ENCODE data around the gene NUDT19.

NUDT19 gene

GRCh38 chr19:32661318-32661717, 30.3 kb upstream of the NUDT19 start:
- H3K4me3 ChIP-seq (ENCODE audit: low read depth, low read length): no peak overlapping the region
- TF ChIP-seq POLR2A (IDR thresholded peaks at IDR 0.05; ENCODE audit: extremely low read depth, insufficient read length) (no peak), MYC (IDR thresholded peaks at IDR 0.05; ENCODE audit: low read depth, low read length) (no peak), MAX (IDR thresholded peaks at IDR 0.05; ENCODE audit: low read depth, low read length) (no peak)
- TF ChIP-seq, protein P1, sequence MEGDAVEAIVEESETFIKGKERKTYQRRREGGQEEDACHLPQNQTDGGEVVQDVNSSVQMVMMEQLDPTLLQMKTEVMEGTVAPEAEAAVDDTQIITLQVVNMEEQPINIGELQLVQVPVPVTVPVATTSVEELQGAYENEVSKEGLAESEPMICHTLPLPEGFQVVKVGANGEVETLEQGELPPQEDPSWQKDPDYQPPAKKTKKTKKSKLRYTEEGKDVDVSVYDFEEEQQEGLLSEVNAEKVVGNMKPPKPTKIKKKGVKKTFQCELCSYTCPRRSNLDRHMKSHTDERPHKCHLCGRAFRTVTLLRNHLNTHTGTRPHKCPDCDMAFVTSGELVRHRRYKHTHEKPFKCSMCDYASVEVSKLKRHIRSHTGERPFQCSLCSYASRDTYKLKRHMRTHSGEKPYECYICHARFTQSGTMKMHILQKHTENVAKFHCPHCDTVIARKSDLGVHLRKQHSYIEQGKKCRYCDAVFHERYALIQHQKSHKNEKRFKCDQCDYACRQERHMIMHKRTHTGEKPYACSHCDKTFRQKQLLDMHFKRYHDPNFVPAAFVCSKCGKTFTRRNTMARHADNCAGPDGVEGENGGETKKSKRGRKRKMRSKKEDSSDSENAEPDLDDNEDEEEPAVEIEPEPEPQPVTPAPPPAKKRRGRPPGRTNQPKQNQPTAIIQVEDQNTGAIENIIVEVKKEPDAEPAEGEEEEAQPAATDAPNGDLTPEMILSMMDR (IDR thresholded peaks at IDR 0.05; ENCODE audit: low read depth, low read length): no peak
- no peak for DNase-seq (ENCODE audit: low read depth)

DNA sequence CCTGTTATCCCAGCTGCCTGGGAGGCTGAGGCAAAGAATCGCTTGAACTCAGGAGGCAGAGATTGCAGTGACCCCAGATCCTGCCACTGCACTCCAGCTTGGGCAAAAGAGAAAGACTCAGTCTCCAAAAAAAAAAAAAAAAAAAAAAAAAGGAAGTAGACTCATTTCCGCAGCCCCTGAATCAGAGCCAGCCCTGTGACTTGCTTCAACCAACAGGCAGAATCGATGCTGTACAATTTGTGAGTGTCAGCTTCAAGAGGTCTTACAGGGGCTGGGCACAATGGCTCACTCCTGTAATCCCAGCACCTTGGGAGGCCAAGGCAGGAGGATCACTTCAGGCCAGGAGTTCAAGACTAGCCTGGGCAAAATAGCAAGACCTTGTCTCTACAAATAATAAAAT, 29.4 kb upstream of the NUDT19 start:
- DNase-seq (ENCODE audit: low read depth): peak; percentile 62
- TF ChIP-seq MAX (IDR thresholded peaks at IDR 0.05; ENCODE audit: low read depth, low read length): no peak

DNA sequence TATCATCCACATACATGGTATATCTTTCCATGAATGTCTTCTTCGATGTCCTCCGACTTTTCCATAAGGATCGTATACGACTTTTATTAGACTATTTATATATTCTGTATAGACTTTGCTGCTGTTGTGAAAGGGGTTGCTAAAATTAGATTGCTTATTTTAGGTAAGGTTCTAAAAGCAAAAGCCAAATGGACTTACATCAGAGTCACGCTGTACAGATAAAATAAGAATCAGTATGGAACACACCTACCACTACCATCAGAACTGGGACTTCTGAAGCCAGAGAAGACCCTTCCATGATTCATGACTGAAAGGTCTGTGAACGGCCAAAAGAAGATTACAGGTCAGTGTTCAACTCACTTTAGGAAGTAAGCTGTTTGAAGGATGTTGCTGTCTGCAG, 25.5 kb upstream of the NUDT19 start:
- DNase-seq (ENCODE audit: low read depth): no peak
- TF ChIP-seq MYC (IDR thresholded peaks at IDR 0.05; ENCODE audit: low read depth, low read length) (no peak), POLR2A (IDR thresholded peaks at IDR 0.05; ENCODE audit: extremely low read depth, insufficient read length) (no peak), MAX (IDR thresholded peaks at IDR 0.05; ENCODE audit: low read depth, low read length) (no peak)
- TF ChIP-seq, protein P1 (IDR thresholded peaks at IDR 0.05; ENCODE audit: low read depth, low read length): no peak
- no peak overlapping the region for H3K4me3 ChIP-seq (ENCODE audit: low read depth, low read length)

More for the DNA sequence above, 29.4 kb upstream of the NUDT19 start:
- no peak overlapping the region for H3K4me3 ChIP-seq (ENCODE audit: low read depth, low read length)

- no peak overlapping the region for H3K4me3 ChIP-seq (ENCODE audit: low read depth, low read length)
- no peak for DNase-seq (ENCODE audit: low read depth)
- TF ChIP-seq POLR2A (IDR thresholded peaks at IDR 0.05; ENCODE audit: extremely low read depth, insufficient read length): no peak
- TF ChIP-seq, protein P1 (IDR thresholded peaks at IDR 0.05; ENCODE audit: low read depth, low read length): no peak
- TF ChIP-seq MYC (IDR thresholded peaks at IDR 0.05; ENCODE audit: low read depth, low read length): no peak
- no peak for TF ChIP-seq MAX (IDR thresholded peaks at IDR 0.05; ENCODE audit: low read depth, low read length)
Observed at GRCh38 chr19:32669310-32669709, 22.3 kb upstream of the NUDT19 start.

DNA sequence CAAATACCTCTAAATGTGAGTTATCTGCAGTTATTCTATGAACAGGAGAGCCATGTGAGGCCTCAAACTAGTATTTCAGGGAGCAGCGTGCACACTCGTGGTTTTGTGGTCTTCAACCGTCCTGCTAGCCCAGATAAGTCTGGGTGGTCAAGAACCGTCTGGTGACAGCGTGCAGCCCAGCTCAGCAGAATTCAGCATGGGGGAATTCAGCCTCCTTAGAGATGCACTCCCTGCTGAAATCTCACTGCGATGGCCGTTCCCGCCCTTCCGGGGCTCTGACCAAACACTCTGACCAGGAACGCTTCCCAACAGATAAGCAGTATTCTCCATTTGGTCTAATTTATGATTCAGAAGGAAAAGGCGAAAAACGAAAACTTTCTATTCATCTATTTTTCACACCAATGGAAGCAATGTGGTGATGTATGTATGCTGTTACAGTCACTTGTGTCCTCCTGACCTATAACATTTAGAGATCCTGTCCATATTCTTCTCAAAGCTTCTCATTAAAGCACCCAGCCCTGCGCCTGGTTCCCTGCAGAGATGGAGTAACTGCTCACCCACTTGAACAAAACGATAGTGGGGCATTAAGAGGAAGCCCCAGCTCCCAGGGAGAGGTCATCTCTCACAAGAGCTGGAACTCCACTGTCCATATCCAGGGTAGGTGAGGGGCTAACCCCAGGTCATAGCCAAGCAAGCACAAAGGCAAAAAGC, 19.6 kb upstream of the NUDT19 start:
- H3K4me3 ChIP-seq (ENCODE audit: low read depth, low read length): peak overlapping the region; percentile 83
- peak; percentile 89 for DNase-seq (ENCODE audit: low read depth)
- TF ChIP-seq MYC (IDR thresholded peaks at IDR 0.05; ENCODE audit: low read depth, low read length) (peak; percentile 92), MAX (IDR thresholded peaks at IDR 0.05; ENCODE audit: low read depth, low read length) (peak; percentile 93)
- TF ChIP-seq, protein P1 (IDR thresholded peaks at IDR 0.05; ENCODE audit: low read depth, low read length): no peak

- TF ChIP-seq MAX (IDR thresholded peaks at IDR 0.05; ENCODE audit: low read depth, low read length) (no peak), POLR2A (IDR thresholded peaks at IDR 0.05; ENCODE audit: extremely low read depth, insufficient read length) (no peak), MYC (IDR thresholded peaks at IDR 0.05; ENCODE audit: low read depth, low read length) (no peak)
- TF ChIP-seq, protein P1 (IDR thresholded peaks at IDR 0.05; ENCODE audit: low read depth, low read length): no peak
- peak overlapping the region; percentile 83 for H3K4me3 ChIP-seq (ENCODE audit: low read depth, low read length)
- DNase-seq (ENCODE audit: low read depth): peak; percentile 58
Observed at GRCh38 chr19:32672841-32673240, 18.8 kb upstream of the NUDT19 start.
